NT2/D1 (cell line): ENCODE results near the gene ST8SIA6.

Experiments
- SUZ12 ChIP-seq: IDR thresholded peaks from 2 replicates; pipeline ENCODE4 v1.6.1; 2011; ENCODE audit not compliant: insufficient read length, insufficient read depth; ENCODE audit errors: extremely low read depth
- YY1 ChIP-seq: IDR thresholded peaks from 2 replicates; pipeline ENCODE4 v1.6.1; 2011; ENCODE audit not compliant: insufficient read length, insufficient read depth
- ZNF274 ChIP-seq: IDR thresholded peaks from 2 replicates; pipeline ENCODE4 v1.6.1; 2011; ENCODE audit warnings: mild to moderate bottlenecking, low read depth, low read length

GRCh38 chr10:17343118-17343517 lies 111.3 kb downstream of the ST8SIA6 start:
- TF ChIP-seq YY1 = no peak
- TF ChIP-seq SUZ12 = no peak
- TF ChIP-seq ZNF274 = no peak
